Endothelial cell (in vitro differentiated cells): ENCODE measurements around the gene CDH3. TPM values are rescaled to one million over a fixed set of nuclear protein-coding genes. Genes with fewer than 3 reads are reported as not detected.

Source experiments
- DNase-seq: peaks from one replicate; pipeline ENCODE4 v3.0.0; 2021; ENCODE audit warnings: low spot score
- H3K27ac Mint-ChIP-seq: one replicate; pipeline ENCODE4 v1.8.0; 2021; ENCODE audit warnings: mixed read lengths, inconsistent platforms; ENCODE audit not compliant: unreplicated experiment
- H3K27me3 Mint-ChIP-seq: one replicate; pipeline ENCODE4 v1.8.0; 2021; ENCODE audit warnings: mild to moderate bottlenecking, moderate library complexity, mixed read lengths, inconsistent platforms; ENCODE audit not compliant: unreplicated experiment
- H3K36me3 Mint-ChIP-seq: one replicate; pipeline ENCODE4 v1.8.0; 2021; ENCODE audit warnings: mild to moderate bottlenecking, low read depth, mixed read lengths, inconsistent platforms; ENCODE audit not compliant: unreplicated experiment
- H3K4me1 Mint-ChIP-seq: one replicate; pipeline ENCODE4 v1.8.0; 2021; ENCODE audit warnings: mild to moderate bottlenecking, mixed read lengths, inconsistent platforms; ENCODE audit not compliant: unreplicated experiment
- H3K4me3 Mint-ChIP-seq: one replicate; pipeline ENCODE4 v1.8.0; 2021; ENCODE audit warnings: mild to moderate bottlenecking, mixed read lengths, inconsistent platforms; ENCODE audit not compliant: unreplicated experiment
- H3K9me3 Mint-ChIP-seq: one replicate; pipeline ENCODE4 v1.8.0; 2021; ENCODE audit warnings: mixed read lengths, inconsistent platforms; ENCODE audit not compliant: unreplicated experiment
- CTCF ChIP-seq: fragments of 200-600 bp; sonication (generic); IDR thresholded peaks from one replicate; pipeline ENCODE4 v1.5.0; 2021; ENCODE audit warnings: antibody characterized with exemption; ENCODE audit not compliant: unreplicated experiment
- total RNA-seq: library from RNA; stranded (reverse); fragmentation: NEBNext Ultra II Directional; extraction: Animal tissue kit (Norgen Biotek cat#: 25700); gene quantifications from one replicate; pipeline ENCODE4 v1.2.1, GENCODE V29; 2021; ENCODE audit not compliant: unreplicated experiment

Gene CDH3
- total RNA-seq, 1 donor from 2014 or later, result 3.2 TPM

- DNase-seq, result no peak
- Mint-ChIP-seq H3K9me3 (no peaks in the 10 kb centered on the region), H3K4me3 (peak overlapping the region; percentile 88), H3K36me3 (no peaks in the 10 kb centered on the region), H3K27me3 (peaks cover 7% of the 10 kb centered on the region), H3K4me1 (peaks cover 5% of the 10 kb centered on the region), H3K27ac (peak overlapping the region; percentile 52)
- TF ChIP-seq CTCF, result no peak
These were observed 92.9 kb downstream of the CDH3 start for GRCh38 chr16:68737730-68738629.

GRCh38 chr16:68739964-68740627, 95.0 kb downstream of the CDH3 start:
- Mint-ChIP-seq H3K4me1 (peaks cover 5% of the 10 kb centered on the region), H3K4me3 (no peak overlapping the region)

GRCh38 chr16:68740628-68741346, 95.7 kb downstream of the CDH3 start:
- TF ChIP-seq CTCF, result no peak
- peaks cover 5% of the 10 kb centered on the region for H3K4me1 Mint-ChIP-seq
- H3K9me3 Mint-ChIP-seq, result no peaks in the 10 kb centered on the region
- no peaks in the 10 kb centered on the region for H3K36me3 Mint-ChIP-seq
- no peak for DNase-seq
- peaks cover 8% of the 10 kb centered on the region for H3K27me3 Mint-ChIP-seq
- H3K4me3 Mint-ChIP-seq, result no peak overlapping the region
- no peak overlapping the region for H3K27ac Mint-ChIP-seq

More at GRCh38 chr16:68739964-68740627, 95.0 kb downstream of the CDH3 start:
- Mint-ChIP-seq H3K27me3 (peaks cover 7% of the 10 kb centered on the region), H3K36me3 (no peaks in the 10 kb centered on the region), H3K27ac (peak overlapping the region; percentile 24), H3K9me3 (no peaks in the 10 kb centered on the region)
- TF ChIP-seq CTCF, result no peak
- DNase-seq, result no peak

- Mint-ChIP-seq H3K27me3 (peaks cover 4% of the 10 kb centered on the region), H3K27ac (no peak overlapping the region), H3K9me3 (no peaks in the 10 kb centered on the region), H3K4me1 (no peaks in the 10 kb centered on the region), H3K4me3 (no peak overlapping the region), H3K36me3 (no peaks in the 10 kb centered on the region)
- no peak for DNase-seq
- no peak for TF ChIP-seq CTCF
These were observed 98.6 kb downstream of the CDH3 start for GRCh38 chr16:68743664-68744063.
